GM12878 (cell line): ENCODE data around the gene SPAG9. TPM values are rescaled to one million over a fixed set of nuclear protein-coding genes. Genes with fewer than 3 reads are reported as not detected.

Experiments used
- BCL11A ChIP-seq: IDR thresholded peaks from 2 replicates; pipeline ENCODE4 v1.6.1; 2011; ENCODE audit warnings: low read depth, low read length
- MYB ChIP-seq: fragments of 150-350 bp; IDR thresholded peaks from 2 replicates; pipeline ENCODE4 v1.6.1; 2014; ENCODE audit warnings: mild to moderate bottlenecking, low read depth, low read length, borderline replicate concordance
- PML ChIP-seq: IDR thresholded peaks from 2 replicates; pipeline ENCODE4 v1.6.1; 2012; ENCODE audit warnings: low read length, inconsistent platforms
- SIX5 ChIP-seq: IDR thresholded peaks from 2 replicates; pipeline ENCODE4 v1.6.1; 2011; ENCODE audit warnings: mild to moderate bottlenecking, low read depth, low read length, moderate library complexity; ENCODE audit not compliant: severe bottlenecking
- SUZ12 ChIP-seq: fragments of 200-600 bp; sonication (generic); IDR thresholded peaks from one replicate; pipeline ENCODE4 v1.6.1; 2018; ENCODE audit warnings: antibody characterized with exemption, mild to moderate bottlenecking; ENCODE audit not compliant: unreplicated experiment
- TARDBP ChIP-seq: IDR thresholded peaks from 2 replicates; pipeline ENCODE4 v1.6.1; 2016; ENCODE audit warnings: borderline replicate concordance
- TBL1XR1 ChIP-seq: IDR thresholded peaks from 2 replicates; pipeline ENCODE4 v1.6.1; 2012; ENCODE audit warnings: low read depth, low read length, improper control_type of control experiment
- ZNF622 ChIP-seq: fragments of 450-650 bp; IDR thresholded peaks from 2 replicates; pipeline ENCODE4 v1.6.1; 2017; ENCODE audit warnings: mild to moderate bottlenecking, inconsistent platforms
- polyA plus RNA-seq, 11 experiments: library from polyadenylated mRNA; depleted of rRNA in 4 of 11; unstranded in 6 of 11; stranded (reverse) in 5 of 11; fragments of >200 nt; fragmentation: Nextera tagmentation in 4 of 11; fragmentation: Illumina TruSeq in 1 of 11; extraction: Ambion mirVana in 4 of 11; extraction: Trizol in 1 of 11; gene quantifications; 1 replicate in 1 of 11; 2 replicates in 10 of 11; pipeline versions ENCODE4 v1.2.1 to v1.2.3, GENCODE V29; 2011 to 2016; ENCODE audit warnings: inconsistent platforms in 2 of 11, missing spikeins in 2 of 11, low read depth in 1 of 11
- total RNA-seq, 4 experiments: library from RNA; depleted of rRNA in 3 of 4; stranded (reverse); fragments of >200 nt in 3 of 4; fragmentation: Illumina TruSeq in 1 of 4; extraction: Trizol in 1 of 4; gene quantifications; 2 replicates each; pipeline versions ENCODE4 v1.2.1 to v1.2.3, GENCODE V29; 2013 to 2021
- TF ChIP-seq, protein P1 (sequence below): fragments of 450-650 bp; IDR thresholded peaks from 2 replicates; pipeline ENCODE4 v1.6.1; 2017; ENCODE audit warnings: antibody characterized with exemption, mild to moderate bottlenecking, moderate library complexity
- TF ChIP-seq, protein P2 (sequence below): IDR thresholded peaks from 2 replicates; pipeline ENCODE4 v1.6.1; 2011; ENCODE audit warnings: borderline replicate concordance, low read depth, mild to moderate bottlenecking, moderate library complexity, mixed read lengths, low read length; ENCODE audit not compliant: insufficient read depth; ENCODE audit errors: extremely low read length

SPAG9 gene
- total and polyA plus RNA-seq, 10 of the 15 experiments (the other 5 are each of a cell fraction or from before 2014, with no cell fraction given) = 6.6 to 42.0 (median 24.9) TPM

DNA sequence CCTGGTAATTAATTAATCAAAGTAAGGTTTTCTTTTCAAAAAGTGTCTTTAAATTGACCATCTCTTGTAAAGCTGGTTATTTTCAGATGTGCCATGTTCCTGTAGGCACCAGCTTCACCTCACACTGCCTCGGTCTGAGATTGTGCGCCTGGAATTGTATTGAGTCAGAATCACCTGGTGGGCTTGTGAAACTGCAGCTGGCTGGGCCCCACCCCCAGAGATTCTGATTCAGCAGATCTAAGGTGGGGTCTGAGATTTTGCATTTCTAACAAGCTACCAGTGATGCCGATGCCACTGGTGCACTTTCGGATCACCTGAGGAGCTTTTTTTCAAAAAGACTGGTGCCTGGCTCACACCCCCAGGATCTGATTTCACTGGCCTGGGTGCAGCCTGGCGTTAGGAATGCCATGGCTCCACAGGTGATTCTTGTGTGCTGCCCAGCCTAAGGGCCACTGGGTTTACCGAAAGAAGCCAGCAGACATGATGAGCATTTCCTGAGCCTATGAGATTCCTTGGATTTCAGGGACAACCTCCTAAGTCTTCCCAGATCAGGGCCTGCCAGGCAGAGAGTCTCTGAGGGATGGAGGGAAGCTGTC lies 195.3 kb downstream of the SPAG9 start (continued):
- TF ChIP-seq, protein P1, sequence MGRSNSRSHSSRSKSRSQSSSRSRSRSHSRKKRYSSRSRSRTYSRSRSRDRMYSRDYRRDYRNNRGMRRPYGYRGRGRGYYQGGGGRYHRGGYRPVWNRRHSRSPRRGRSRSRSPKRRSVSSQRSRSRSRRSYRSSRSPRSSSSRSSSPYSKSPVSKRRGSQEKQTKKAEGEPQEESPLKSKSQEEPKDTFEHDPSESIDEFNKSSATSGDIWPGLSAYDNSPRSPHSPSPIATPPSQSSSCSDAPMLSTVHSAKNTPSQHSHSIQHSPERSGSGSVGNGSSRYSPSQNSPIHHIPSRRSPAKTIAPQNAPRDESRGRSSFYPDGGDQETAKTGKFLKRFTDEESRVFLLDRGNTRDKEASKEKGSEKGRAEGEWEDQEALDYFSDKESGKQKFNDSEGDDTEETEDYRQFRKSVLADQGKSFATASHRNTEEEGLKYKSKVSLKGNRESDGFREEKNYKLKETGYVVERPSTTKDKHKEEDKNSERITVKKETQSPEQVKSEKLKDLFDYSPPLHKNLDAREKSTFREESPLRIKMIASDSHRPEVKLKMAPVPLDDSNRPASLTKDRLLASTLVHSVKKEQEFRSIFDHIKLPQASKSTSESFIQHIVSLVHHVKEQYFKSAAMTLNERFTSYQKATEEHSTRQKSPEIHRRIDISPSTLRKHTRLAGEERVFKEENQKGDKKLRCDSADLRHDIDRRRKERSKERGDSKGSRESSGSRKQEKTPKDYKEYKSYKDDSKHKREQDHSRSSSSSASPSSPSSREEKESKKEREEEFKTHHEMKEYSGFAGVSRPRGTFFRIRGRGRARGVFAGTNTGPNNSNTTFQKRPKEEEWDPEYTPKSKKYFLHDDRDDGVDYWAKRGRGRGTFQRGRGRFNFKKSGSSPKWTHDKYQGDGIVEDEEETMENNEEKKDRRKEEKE = no peak
- no peak for TF ChIP-seq TBL1XR1
- TF ChIP-seq SIX5 = no peak
- TF ChIP-seq MYB = no peak
- TF ChIP-seq PML = no peak
- no peak for TF ChIP-seq BCL11A
- TF ChIP-seq, protein P2, sequence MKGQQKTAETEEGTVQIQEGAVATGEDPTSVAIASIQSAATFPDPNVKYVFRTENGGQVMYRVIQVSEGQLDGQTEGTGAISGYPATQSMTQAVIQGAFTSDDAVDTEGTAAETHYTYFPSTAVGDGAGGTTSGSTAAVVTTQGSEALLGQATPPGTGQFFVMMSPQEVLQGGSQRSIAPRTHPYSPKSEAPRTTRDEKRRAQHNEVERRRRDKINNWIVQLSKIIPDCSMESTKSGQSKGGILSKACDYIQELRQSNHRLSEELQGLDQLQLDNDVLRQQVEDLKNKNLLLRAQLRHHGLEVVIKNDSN = no peak
- no peak for TF ChIP-seq TARDBP
- TF ChIP-seq ZNF622 = no peak
- TF ChIP-seq SUZ12 = no peak
